Upper lobe of left lung (tissue), 6 donors: ENCODE measurements around the gene PDIA6. TPM values are rescaled to one million over a fixed set of nuclear protein-coding genes. Genes with fewer than 3 reads are reported as not detected.

Source experiments
- ATAC-seq, 2 donors: fragments of 200-7000 bp; cut with Tn5 transposase; one replicate each; pipeline ENCODE4 v1.9.1; 2022; ENCODE audit warnings: mild to moderate bottlenecking in 2 of 2, moderate library complexity in 2 of 2; ENCODE audit not compliant: low FRiP score in 2 of 2
- DNase-seq, 2 donors: peaks; one replicate each; pipeline ENCODE4 v3.0.0-alpha.2; 2019 to 2020
- H3K27ac ChIP-seq, 4 donors: fragments of 200-600 bp; sonication (generic); one replicate each; pipeline ENCODE4 v1.5.1; 2016 to 2019
- H3K27me3 ChIP-seq, 4 donors: fragments of 200-600 bp; sonication (generic); one replicate each; pipeline ENCODE4 v1.5.1; 2017 to 2019
- H3K36me3 ChIP-seq, 4 donors: fragments of 200-600 bp; sonication (generic); one replicate each; pipeline ENCODE4 v1.5.1; 2016 to 2019
- H3K4me1 ChIP-seq, 4 donors: fragments of 200-600 bp; sonication (generic); one replicate each; pipeline ENCODE4 v1.5.1; 2018 to 2019
- H3K4me3 ChIP-seq, 4 donors: fragments of 200-600 bp; sonication (generic); one replicate each; pipeline ENCODE4 v1.5.1; 2017 to 2019; ENCODE audit warnings: mild to moderate bottlenecking in 2 of 4, moderate library complexity in 1 of 4
- H3K9me3 ChIP-seq, 4 donors: fragments of 200-600 bp; sonication (generic); one replicate each; pipeline ENCODE4 v1.5.1; 2018 to 2019
- CTCF ChIP-seq, 6 experiments: fragments of 450-650 bp in 4 of 6; fragments of 200-600 bp in 2 of 6; sonication (generic) in 2 of 6; IDR thresholded peaks; one replicate each; pipeline ENCODE4 v1.5.1; 2016 to 2019; ENCODE audit warnings: antibody characterized with exemption in 6 of 6
- EP300 ChIP-seq, 4 donors: sonication (generic); formaldehyde crosslinking; IDR thresholded peaks; one replicate each; pipeline ENCODE4 v1.5.1; 2017; ENCODE audit warnings: antibody characterized with exemption in 4 of 4, control low read depth in 2 of 4
- POLR2A ChIP-seq, 4 donors: fragments of 450-650 bp; IDR thresholded peaks; one replicate each; pipeline ENCODE4 v1.5.1; 2016 to 2017; ENCODE audit warnings: antibody characterized with exemption in 4 of 4, mild to moderate bottlenecking in 2 of 4
- POLR2AphosphoS5 ChIP-seq, 2 donors: sonication (generic); formaldehyde crosslinking; IDR thresholded peaks; one replicate each; pipeline ENCODE4 v1.5.1; 2017; ENCODE audit warnings: antibody characterized with exemption in 2 of 2
- WGBS, 2 donors: methylation state at CpG; one replicate each; pipeline ENCODE4 v1.1.5; 2017 to 2018; 5-methylcytosine and 5-hydroxymethylcytosine counted together
- total RNA-seq, 6 donors: library from RNA; depleted of rRNA in 4 of 6; stranded (reverse); fragments of >200 nt in 4 of 6; gene quantifications; one replicate each; pipeline versions ENCODE4 v1.1.0 to v1.2.1, GENCODE V29; 2016 to 2021
- donor health status: DM: no; HTN: no; CAD: no; lungs with moderate emphysema.
- donor health status: DM: no; HTN: yes; CAD: no; lungs with severe emphysema.

PDIA6 gene
- total RNA-seq, 6 donors from 2014 or later: 32.5 to 209 (median 122) TPM

DNA sequence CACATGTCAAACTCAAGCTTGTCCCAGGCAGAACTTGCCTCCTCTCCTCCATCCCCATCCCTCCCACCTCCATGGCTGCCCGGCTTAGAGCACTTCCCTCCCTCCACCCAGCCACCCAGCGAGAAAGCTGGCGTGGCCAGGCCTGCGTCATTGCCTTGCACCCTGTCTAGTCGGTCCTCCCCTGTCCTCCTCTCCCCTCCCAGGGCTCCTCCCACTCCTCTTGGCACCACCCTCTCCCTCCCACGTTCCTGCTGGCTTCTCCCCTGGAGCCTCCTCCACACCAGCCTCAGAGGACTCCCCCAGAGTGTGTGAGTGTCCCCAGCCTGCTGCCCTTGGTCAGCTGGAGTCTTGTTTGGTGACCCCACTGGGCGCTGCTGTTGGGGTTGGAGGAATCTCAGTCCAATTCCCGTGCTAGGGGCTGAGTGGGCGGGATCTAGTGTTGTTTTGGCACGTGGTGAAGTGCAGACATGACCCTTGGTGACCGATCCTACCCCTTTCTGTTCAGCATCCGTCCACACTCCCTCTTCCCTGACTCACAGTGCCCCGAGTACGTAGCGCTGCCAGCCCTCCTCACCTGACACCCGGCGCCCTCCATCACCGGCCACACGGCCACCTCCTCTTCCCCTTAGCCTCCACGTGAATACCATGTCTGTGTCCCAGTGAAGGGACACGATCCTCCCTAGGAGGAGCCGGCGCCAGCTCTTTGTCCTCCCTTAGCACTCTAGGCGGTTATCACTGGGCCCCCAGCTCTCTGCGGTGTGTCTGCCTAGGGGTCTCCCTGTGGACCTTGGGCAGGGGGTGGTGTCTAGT, 49.7 kb downstream of the PDIA6 start:
- DNase-seq: no peak
- H3K36me3 ChIP-seq: no peaks in the 10 kb centered on the region
- no peaks in the 10 kb centered on the region for H3K9me3 ChIP-seq
- no peak for TF ChIP-seq CTCF (IDR thresholded peaks at IDR 0.05)
- TF ChIP-seq POLR2AphosphoS5 (IDR thresholded peaks at IDR 0.05): no peak
- no peak for TF ChIP-seq POLR2A (IDR thresholded peaks at IDR 0.05)
- no peak for TF ChIP-seq EP300 (IDR thresholded peaks at IDR 0.05)
- no peaks in the 10 kb centered on the region for H3K27me3 ChIP-seq
- H3K4me1 ChIP-seq: no peaks in the 10 kb centered on the region
- peak in 1 of 2 donors; percentile 25 for ATAC-seq
- H3K4me3 ChIP-seq: no peak overlapping the region
- H3K27ac ChIP-seq: no peak overlapping the region
- 58 to 61% methylated on average over 24 to 25 of the region's 25 CpGs for WGBS, 2 donors

DNA sequence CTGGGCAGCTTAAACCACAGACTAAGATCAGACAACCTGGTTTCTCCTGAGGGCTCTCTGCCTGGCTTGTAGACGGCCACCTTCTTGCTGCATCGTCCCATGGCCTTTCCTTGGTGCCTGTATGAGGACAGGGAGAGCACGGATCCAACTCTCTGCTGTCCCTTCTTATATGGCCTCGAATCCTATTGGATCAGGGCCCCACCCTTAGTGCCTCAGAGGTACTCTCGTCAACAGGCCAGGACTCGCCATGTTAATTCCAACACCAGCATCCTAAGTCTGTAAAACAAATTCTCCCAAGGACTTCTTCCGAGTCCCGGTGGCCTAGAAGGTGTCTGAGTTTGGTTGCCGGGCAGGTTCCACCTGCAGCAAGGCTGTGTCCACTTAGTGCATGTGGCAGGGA, 51.0 kb downstream of the PDIA6 start:
- H3K9me3 ChIP-seq: no peaks in the 10 kb centered on the region
- ATAC-seq: no peak
- no peaks in the 10 kb centered on the region for H3K36me3 ChIP-seq
- H3K4me1 ChIP-seq: no peaks in the 10 kb centered on the region
- WGBS, 2 donors: 86 to 98% methylated on average over 8 to 9 of the region's 9 CpGs
- TF ChIP-seq CTCF (IDR thresholded peaks at IDR 0.05) (no peak), EP300 (IDR thresholded peaks at IDR 0.05) (no peak), POLR2A (IDR thresholded peaks at IDR 0.05) (no peak), POLR2AphosphoS5 (IDR thresholded peaks at IDR 0.05) (no peak)
- no peaks in the 10 kb centered on the region for H3K27me3 ChIP-seq
- no peak overlapping the region for H3K4me3 ChIP-seq
- DNase-seq: no peak
- no peak overlapping the region for H3K27ac ChIP-seq

GRCh38 chr2:10760794-10761504, 51.6 kb downstream of the PDIA6 start:
- WGBS, 2 donors: 78 to 83% methylated on average over 7 to 13 of the region's 13 CpGs
- DNase-seq (no peak), ATAC-seq (peak in 1 of 2 donors; percentile 19)
- H3K4me1 ChIP-seq: no peaks in the 10 kb centered on the region
- H3K9me3 ChIP-seq: no peaks in the 10 kb centered on the region
- H3K36me3 ChIP-seq: no peaks in the 10 kb centered on the region
- no peak overlapping the region for H3K27ac ChIP-seq
- no peak overlapping the region for H3K4me3 ChIP-seq
- no peaks in the 10 kb centered on the region for H3K27me3 ChIP-seq
- TF ChIP-seq POLR2A (IDR thresholded peaks at IDR 0.05): no peak
- no peak for TF ChIP-seq CTCF (IDR thresholded peaks at IDR 0.05)
- TF ChIP-seq POLR2AphosphoS5 (IDR thresholded peaks at IDR 0.05): no peak
- TF ChIP-seq EP300 (IDR thresholded peaks at IDR 0.05): no peak

DNA sequence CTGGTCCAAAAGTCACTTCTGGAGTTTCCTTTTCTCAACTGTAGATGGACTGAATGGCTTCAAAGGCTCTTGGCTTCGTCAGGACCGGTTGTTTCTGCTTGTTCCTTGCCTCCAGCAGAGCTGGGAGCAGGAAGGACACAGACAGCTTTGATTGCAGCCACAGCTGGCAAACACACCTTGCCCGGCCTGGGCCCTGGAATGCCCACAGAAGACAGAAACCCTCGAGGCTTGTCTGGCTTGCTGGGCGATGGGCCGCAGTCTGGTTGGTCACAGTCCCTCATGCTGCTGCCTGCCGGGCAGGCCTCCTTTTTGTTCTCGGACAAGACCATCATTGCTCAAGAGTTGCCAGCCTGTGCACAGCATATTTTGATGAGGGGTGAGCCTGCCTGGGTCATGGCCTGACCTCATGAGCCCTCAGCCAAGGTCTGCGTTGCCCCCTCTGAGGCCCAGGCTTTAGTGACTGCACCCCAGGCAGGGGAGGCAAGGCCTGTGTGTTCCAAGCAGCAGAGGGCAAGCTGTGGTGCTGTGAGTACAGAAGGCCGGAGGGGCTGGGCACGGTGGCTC, 53.4 kb downstream of the PDIA6 start:
- H3K27ac ChIP-seq: no peak overlapping the region
- 91% methylated on average over 6 to 11 of the region's 11 CpGs for WGBS, 2 donors
- DNase-seq (no peak), ATAC-seq (no peak)
- H3K4me3 ChIP-seq: no peak overlapping the region
- H3K36me3 ChIP-seq: no peaks in the 10 kb centered on the region
- H3K9me3 ChIP-seq: no peaks in the 10 kb centered on the region
- H3K4me1 ChIP-seq: no peaks in the 10 kb centered on the region
- no peak for TF ChIP-seq POLR2A (IDR thresholded peaks at IDR 0.05)
- no peak for TF ChIP-seq POLR2AphosphoS5 (IDR thresholded peaks at IDR 0.05)
- TF ChIP-seq CTCF (IDR thresholded peaks at IDR 0.05): no peak
- TF ChIP-seq EP300 (IDR thresholded peaks at IDR 0.05): no peak
- H3K27me3 ChIP-seq: no peaks in the 10 kb centered on the region
